Stimulated activated CD8-positive, alpha-beta memory T cell treated with anti-CD3 and anti-CD28 coated beads, Interleukin-12 subunit alpha, Interleukin-12 subunit beta, amount 100 ng/mL, for 24 hours (primary cell): ENCODE data around the gene NFATC1.
"Not testable (repeated sequence)": the region's sequence is repeated elsewhere in the genome, so short reads cannot be mapped to it uniquely, and the experiment has no call there.

Experiments used
- DNase-seq: peaks from one replicate; pipeline ENCODE4 v3.0.0-alpha.2; 2020; ENCODE audit errors: extremely low read depth

NFATC1 gene

DNA sequence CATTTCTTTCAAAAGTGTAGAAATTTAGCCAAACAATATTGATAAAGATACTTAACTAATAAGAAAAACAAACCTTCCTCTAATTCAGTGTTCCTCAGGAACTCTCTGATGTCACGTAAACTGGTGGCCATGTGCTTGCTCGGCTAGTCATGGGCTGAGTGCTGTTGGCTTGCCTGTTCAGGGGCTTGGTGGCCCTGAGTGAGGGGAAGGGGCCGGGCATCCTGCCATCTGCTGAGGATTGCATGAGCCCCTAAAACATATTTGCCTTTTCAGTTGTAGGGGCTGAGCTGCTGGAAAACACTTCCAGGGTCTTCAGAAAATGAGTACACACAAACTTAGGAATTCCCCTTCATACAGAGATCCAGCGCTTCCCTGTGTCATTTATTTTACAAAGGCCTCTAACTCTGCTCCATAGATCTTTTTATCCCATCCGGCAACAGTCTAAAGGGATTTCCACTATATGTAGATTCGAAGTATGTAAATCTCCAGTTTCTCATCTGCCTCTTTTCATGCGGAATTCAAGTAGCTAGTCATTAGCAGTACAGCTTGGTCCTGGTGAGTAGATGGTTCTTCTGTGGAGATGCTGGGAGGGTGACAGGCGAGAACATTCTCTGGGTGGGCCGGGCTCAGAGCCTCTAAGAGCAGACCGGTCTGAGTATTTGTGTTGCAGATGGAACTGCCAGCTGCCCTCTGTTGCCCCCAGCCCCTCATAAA, 20.1 kb upstream of the NFATC1 start:
- DNase-seq: no peak

DNA sequence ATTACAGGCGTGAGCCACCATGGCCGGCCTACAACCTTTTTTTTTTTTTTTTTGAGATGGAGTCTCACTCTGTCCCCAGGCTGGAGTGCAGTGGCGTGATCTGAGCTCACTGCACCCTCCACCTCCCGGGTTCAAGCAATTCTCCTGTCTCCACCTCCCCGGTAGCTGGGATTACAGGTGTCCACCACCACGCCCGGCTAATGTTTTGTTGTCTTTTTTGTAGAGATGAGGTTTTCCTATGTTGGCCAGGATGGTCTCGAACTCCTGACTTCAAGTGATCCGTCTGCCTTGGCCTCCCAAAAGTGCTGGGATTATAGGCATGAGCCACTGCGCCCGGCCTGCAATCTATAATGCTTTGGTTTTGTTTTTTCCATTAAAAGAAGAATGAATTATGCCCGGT, 19.1 kb upstream of the NFATC1 start:
- DNase-seq: not testable (repeated sequence)

DNA sequence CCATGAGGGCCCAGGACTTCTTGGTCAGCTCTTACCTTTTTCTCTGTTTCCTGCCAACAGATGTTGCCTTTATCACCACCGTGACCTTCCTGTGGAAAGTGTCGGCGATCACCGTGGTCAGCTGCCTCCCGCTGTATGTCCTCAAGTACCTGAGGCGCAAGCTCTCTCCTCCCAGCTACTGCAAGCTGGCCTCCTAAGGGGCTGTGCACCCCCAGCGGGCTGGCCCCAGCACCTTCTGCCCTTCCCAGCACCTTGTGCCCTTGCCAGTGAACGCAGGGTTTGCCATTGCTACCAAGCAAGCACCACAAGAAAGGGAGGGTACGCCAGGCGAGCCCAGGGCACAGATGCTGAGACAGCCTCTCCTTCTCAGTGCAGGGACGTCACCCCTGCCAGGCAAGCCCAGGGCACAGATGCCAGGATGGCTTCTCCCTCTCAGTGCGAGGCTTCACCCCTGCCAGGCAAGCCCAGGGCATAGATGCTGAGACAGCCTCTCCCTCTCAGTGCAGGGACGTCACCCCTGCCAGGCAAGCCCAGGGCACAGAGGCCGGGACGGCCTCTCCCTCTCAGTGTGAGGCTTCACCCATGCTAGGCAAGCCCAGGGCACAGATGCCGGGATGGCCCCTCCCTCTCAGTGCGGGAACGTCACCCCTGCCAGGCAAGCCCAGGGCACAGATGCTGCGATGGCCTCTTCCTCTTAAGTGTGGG, 18.4 kb upstream of the NFATC1 start:
- no peak for DNase-seq

DNA sequence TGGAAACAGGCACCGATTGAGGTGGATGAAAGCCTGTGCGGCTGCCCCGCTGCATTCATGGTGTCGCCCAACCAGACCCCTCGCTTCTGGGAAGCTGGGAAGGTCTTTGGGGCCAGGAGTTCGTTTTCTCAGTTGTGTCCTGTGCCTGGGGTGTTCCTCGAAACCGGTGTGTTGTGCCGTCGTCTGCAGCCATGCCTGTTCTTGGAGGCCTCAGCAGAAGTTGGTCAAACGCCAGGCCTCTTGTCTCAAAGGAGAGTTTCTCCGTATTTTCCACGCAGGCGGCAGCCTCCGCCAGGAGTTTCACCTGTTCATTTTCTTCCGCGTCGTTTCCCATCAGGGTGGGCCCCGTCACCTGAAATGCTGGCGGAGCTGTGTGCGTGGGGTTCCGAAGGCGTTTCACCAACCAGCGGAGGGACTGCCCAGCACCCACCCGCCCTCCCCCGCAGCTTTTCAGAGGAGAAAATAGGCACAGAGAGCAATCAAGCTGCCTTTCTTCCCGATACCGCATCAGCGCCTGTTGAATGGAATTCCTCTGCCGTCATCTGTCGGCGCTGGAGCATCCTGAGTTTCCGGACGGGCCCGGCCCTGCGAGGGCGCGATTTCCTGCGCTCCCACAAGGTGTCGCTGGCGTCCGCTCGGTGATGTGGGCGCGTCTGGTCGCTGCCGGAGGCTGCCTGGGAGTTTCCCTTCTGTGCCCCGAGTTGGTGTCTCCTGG, 17.0 kb upstream of the NFATC1 start:
- DNase-seq: peak; percentile 56

DNA sequence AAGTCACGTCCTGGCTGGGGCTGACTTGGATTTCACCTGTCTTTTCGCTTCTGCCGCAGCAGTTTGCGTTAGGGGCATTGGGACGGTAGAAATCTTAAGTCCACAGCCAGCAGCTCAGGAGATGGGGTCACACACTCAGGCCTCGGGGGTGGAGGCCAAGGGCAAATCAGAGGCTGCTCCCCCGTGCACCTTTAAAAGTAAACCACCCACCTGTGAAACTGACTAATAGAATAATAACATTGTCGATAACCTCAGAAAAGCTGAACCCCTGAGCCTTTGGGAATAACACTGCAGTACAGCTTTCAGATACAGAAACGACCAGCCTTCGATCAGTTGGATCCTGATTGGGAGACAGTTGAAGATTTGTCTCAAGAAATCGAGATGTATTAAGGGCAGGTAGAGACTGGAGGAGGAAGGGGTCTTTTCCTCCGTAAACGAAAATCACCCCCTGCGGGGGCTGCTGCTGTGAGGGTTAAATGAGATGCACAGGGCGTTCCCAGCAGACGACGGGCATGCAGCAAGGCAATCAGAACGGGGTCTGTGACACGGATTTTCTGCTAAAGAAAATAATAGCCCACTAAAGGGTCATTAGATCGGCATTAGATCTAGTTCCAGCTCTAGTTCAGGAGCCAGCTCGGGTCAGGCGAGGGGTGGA, 16.4 kb upstream of the NFATC1 start:
- no peak for DNase-seq

DNA sequence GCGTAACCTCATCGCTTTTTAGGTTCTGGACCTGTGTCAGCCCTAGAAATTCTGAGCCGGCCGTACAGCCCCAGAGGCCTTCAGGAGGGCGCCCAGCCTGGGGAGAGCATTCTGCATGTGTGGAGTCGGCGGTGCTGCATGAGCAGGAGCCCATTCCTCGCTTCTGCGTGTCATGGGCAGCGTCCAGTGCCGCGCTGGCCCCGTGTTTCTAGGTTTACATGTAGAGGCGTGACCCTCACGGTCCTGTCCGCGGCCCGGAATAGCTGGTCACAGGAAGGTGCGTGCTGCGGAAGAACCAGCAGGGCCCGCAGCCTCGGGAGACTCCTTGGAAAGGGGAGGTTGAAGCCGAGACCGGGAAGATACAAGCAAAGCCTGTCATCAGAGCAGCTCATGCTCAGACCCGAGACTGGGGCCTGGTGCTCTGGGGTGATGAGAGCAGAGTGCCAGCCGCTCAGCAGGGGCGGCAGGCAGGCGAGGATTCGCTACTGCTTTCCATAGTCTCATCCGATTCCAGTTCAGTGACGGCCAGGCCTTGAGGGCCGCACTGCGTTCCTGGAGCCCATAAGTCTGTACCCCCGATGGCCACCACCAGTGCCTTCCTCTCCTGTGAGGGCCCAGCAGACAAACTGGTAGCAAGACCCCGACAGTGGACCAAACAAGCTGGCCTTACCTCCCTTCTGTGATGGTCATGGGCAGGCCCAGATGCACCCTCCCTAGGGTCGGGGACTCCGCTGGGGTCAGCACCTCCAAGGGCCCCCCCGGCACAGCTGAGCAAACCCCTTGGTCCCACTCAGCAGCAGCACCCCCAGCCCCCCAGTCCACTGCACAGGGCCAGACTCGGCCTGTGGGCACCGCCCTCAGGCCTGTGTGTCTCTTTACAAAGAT, 15.6 kb upstream of the NFATC1 start:
- DNase-seq: no peak

DNA sequence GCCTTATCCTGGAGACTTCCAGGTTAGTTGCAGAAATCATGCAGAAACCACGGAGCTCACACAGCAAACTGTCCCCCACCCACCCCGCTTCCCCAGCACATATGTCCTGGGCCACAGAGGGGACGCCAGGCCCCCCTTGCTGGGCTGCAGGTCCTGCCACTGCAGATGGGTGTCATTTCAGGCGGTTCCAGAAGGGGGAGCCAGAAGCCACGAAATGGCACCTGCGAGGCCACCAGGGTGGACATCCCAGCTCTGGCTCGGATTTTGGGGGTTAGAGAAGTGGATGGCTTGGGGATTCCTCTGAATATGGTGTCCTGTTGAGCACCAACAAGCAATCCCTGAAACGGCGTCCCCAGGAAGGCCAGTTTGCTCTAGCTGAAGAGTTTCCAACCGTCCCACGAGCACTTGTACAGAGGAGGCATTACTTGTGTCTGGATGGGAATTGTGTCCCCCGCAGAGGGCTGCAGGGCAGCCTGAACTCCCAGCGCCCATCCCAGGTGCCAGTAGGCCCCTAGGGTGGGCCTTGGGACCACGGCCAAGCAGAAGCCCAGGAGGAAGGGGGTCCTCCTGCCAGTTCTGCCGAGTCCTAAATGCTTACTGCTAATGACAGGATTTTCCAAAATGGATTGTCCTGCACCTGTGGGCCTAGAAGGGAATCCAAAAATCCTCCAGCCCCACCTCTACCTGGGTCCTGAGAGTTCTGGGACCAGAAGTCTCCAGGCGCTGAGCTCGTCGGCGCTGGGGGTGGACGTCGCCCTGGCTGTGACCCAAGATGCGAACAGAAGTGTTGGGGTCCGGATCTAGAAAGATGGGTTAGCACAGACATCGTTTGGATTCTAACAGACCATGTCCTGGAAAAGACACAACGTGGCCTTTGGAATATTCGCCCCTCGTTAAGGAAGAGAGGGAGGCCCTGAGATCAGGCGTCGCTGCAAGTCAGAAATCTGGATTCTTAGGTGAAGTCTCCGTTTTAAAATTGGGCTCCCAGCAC, 14.6 kb upstream of the NFATC1 start:
- no peak for DNase-seq

DNA sequence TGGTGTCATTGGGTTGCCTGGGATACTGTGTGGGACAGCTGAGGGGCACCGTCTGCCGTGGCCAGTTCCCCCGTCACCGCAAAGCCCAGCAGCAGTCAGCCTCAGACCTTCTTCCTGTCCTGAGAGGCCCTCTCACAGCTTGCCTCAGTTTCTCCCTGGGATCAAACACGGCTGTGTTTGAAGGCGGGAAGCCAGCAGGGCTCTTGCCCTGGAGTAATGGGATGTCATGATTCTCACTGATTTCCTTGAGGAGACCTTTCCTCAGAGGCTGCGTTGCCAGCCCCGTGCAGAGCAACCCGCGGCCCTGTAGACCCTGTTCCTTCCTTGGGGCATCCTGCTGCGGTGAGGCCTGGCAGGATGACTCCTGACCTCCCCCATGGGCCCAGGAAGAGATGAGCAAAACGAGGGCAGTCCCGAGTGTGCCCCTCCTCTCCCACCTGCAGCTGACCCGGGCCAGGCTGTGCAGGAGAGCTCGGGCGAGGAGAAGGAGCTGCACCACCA, 13.9 kb upstream of the NFATC1 start:
- DNase-seq: no peak

DNA sequence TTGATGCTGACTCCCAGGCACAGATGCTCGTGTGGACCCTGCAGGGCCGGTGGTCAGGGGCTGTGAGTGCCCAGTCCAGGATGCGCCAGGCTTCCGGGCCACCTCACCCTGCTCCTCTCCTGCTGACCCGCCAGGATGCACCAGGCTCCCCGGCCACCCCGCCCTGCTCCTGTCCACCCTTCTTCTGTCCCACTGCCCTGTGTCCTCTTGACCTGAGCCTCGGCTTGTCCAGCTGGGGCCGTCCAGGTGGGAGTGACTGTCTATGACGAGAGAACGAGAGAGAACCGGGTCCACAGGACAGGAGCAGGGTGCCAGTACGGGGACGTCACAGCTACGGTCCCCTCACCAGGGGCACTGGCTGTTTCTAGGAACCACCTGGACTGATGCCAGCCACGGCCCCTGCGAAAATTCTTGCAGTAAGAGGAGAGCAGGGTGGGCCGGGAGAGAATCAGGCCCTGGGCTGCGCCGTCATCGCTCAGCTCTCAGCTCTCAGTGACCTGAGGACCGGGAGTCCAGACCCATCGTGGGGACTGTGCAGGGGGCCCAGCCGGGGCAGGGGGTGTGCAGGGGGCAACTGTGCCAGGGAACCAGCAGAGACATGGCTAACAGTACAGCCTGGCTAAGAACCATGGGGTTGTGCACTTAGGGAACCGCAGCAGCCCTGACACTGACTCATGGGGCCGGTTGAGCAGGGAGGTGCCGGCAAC, 12.9 kb upstream of the NFATC1 start:
- DNase-seq: no peak

DNA sequence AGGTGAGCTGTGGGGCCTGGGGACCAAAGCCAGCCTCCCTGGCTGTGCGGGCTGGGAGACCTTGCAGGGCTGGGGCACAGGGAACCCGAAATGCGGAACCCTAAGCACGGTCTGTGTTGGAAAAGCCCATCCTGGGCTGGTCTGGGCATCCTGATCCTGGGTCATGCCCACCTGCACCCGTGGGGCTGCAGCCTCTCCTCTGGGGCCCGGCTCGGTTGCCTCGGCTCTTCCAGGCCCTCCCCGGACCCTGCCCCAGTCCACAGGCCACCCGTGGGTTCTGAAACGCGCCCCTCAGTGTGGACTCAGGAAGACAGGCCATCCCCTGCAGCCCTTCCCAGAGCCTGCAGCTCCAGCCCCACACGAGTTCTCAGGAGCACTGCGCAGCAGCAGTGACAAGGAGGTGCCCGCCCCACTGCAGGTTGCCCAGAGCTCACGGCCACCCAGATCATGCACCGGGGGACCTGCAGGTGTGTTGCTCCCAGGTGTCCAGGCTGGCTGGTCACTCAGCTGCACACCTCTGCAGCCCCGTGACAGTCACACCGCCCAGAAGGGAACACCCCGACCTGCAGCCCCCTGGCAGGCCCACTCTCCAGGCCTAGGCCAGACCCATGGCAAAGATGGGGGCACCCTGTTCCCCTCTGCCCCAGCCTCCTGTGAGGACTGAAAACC, 12.2 kb upstream of the NFATC1 start:
- no peak for DNase-seq

DNA sequence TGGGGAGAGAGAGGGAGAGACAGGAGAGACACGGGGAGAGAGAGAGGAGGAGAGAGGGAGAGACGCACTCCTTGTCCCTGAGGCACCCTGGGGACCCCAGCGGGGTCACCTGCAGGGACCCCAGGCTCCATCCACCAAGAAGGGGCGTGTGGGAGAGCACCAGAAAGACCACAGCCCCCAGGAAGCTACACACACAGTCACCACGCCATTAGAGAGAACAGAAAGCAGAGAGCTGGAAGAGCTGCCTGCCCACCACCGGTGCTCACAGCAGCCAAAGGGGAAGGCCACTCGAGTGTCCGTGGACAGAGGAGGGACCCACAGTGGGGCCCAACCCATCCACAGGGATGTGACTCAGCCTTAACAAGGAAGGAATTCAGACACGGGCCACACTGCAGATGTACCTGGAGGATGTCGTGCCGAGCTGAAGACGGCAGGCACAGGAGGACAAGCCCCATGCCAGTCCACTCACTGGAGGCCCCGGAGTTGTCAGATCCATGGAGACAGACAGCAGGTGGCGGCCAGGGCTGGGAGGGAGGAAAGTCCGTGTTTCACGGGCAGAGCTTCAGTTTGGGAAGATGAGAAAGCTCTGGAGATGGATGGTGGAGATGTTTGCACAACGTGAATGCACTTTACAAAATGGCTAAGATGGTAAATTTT, 11.5 kb upstream of the NFATC1 start:
- DNase-seq: no peak

DNA sequence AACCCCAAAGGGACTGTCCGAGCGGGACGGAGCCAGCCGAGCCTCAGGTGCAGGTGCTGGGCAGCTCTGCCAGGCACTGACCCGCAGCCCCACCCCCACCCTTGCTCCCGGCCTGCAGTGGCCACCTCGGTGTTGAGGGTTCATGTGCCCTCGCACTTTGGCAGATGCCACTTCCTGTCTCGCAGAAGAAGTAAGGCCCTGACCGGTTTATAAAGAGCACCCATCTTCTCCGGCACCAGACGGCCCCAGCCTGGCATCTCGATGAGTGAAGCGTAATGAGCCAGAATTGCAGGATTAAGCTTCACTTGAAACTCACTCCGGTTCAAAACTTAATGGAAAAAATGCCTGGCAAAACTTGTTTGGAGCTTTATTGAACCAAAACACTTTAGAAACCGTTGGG, 10.9 kb upstream of the NFATC1 start:
- DNase-seq: no peak

DNA sequence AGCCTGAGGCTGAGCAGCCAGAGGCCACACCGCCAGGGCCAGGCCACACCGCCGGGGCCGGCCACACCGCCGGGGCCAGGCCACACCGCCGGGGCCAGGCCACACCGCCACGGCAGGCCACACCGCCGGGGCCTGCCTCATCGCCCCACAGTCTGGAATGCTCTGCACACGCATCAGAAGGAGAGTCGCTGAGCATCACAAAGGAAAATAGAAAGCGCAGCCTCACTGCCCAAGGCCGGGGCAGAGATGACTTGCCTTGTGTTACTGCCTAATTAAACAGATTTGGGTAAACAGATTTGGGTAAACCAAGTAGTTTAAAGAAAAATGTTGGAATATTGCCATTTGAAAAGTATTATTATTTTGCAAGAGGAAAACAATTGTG, 10.4 kb upstream of the NFATC1 start:
- no peak for DNase-seq

DNA sequence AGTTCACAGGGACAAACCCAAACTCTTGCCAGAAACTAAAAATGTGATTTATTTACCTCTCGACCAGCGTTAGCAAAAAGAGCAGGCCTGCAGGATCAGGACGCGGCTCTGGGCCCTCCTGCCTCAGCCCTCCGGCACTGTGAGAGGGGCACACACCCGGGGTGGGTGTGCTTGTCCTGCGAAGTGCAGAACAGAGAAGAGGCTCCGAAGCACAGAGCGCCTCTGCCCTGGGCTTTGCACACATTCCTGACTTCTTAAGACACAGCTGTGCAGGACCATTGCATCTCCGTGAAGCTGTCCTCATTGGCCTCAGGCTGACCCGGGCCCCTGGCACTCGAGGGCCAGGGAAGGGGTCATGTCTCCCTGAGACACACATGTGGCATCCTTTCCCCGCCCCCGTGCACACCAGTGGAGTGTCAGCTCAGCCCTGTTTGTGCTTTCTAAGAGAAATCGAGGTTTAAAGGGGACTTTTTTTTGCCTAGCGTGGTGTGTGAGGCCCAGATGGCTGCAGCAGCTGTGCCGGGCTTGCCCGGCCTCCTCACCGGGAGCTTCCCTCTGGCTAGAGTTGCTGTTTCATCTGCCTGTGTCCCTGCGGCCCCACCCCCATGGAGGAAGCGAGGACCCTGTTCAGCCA, 9.9 kb upstream of the NFATC1 start:
- DNase-seq: no peak

DNA sequence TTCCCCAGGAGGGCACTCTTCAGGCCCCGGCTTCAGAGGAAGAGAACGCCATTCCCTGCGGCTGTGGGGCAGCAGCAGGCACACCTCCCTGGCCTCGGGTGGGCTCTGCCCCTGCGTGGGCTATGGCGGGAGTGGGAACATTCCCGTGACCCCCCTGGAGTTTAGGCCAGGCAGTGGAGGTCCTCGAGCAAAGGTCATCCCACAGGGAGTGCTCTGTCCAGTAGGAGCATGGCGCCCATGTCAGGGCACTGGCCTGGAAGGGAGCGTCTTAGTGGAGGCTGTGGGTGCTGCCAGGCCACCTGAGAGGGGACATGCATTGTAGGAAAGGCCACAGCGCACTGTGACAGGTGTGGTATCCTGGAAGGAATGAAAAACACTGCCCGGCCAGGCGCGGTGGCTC, 9.2 kb upstream of the NFATC1 start:
- DNase-seq: no peak

DNA sequence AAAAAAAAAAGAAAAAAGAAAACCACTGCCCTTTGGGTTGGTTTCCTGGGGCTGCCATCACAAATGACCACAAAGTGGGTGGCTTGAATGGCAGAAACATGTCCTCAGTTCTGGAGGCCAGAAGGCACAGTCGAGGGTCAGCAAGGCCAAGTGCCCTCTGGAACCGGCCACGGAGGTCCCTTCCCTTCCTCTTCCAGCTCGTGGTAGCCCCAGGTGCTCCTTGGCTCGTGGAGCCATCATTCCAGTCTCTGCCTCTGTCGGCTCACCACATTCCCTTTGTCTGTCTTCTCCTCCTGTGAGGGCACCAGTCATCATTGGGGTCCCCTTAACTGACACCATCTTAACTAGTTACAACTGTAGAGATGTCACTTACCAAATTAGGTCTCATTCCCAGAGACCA, 8.5 kb upstream of the NFATC1 start:
- no peak for DNase-seq

DNA sequence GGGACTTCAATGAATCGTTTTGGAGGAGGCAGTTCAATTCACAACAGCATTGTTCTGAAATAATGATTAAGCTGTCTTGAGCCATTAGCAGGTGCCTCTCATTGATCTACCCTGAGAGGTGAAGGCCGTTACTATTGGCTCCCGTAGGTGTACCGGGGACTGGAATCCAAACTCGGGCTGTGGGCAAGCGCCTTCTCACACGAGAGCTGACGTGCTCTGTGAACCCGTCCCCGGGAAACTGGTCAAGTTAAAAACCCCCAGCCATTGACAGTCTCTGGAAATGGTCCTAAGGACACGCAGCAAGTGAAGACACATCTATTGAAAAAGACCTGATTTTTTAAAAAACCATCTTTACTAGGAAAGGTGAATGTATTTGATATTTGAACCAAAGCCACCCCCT, 8.1 kb upstream of the NFATC1 start:
- no peak for DNase-seq

DNA sequence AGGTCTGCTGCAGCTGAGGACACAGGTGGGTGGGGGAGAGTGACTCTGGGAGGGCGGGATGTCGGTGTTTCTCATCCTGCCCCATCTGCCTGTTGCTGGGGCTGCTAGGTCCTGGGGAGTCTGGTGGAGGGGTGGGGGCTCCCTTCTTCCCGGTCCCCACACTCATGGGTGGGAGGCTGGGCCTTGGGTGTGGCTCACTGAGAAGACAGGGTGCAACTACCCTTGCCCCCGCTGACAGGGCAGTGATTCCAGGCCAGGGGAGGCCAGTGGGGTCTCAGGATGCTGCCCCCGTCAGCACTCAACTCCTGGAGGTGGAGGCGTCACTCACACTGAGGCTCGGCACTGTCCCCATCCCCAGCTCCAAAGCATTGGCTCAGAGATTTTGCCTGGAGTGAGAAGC, 7.7 kb upstream of the NFATC1 start:
- DNase-seq: no peak
